GM04504 (cell line): ENCODE data around the gene WBP2NL.

Experiments used
- DNase-seq: peaks from one replicate; pipeline ENCODE4 v3.0.0-alpha.2; 2012; ENCODE audit warnings: low read depth

WBP2NL gene

DNA sequence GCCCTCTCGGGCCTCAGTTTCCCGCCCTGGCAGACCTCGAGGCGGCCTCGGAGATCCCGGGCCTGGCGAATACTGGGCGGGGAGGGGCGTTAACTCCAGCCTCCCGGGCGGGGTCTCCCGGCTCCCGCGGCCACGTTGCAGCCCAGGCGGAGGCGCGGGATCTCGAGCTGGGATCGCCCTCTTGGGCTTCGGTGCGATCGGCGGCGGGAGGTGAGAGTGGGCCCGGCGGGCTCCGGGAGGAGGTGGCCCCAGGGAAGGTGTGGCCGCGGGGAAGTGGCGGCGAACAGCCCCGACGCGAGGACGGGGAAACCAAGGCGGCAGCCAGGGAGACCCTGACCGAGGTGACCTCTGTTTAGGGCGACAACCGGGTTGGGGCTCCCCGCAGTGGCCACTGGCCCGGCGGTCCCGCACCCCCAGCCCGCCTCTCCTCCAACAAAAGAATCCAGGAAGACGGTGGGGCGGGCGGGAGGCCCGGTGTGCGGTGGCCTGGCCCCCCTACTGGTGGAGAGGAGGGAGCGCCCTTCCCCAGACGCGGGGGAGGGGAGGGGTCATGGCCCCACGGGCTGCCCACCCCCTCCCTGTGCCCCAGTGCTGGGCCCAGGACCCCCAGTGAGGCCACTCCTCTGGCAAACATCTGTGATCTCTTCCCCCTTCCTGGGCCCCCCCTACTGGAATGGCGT, 75.7 kb downstream of the WBP2NL start, which contains the start of gene PHETA2:
TSS of gene PHETA2 (plus strand) at position 117 of the 680 bp plus-strand sequence. CDS start 3,046 bp downstream, outside the sequence.
- DNase-seq, result peak; percentile 30

DNA sequence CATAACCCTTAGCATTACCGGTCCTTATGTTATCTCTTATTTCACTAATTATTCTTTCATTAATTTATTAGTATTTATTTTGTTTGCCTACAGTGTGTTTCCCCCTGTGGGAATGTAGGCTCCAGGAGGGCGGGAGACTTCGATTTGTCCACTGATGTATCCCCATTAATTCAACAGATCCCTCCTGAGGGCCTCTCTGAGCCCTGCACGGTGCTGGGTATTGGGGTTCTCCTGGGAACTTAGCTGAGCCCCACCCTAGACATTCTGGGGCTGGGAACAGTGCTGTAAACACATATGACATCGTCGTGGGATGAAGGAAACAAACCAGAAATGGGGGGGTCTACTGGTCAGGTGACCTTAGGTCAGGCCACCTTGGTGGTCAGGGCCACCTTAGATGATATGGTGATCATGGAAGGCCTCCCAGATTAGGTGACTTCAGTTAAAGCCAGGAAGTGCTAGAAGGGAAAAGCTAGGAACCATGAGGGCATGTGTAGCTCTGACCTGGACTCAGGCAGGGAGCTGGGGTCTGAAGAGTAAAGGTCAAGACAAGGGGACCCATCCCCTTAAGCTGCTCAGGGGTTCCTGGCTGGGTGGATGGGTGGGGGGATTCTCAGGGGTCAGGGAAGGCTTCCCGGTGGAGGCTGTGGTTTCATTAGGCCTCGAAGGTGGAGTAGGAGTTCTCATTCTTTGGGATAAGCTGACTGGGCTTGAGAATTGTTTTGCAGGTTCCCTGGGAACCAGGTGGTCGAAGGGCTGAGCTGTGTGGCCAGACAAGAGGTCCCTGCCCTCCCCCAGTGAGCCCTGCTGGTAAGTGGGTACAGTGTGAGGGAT, 76.5 kb downstream of the WBP2NL start:
- no peak for DNase-seq

DNA sequence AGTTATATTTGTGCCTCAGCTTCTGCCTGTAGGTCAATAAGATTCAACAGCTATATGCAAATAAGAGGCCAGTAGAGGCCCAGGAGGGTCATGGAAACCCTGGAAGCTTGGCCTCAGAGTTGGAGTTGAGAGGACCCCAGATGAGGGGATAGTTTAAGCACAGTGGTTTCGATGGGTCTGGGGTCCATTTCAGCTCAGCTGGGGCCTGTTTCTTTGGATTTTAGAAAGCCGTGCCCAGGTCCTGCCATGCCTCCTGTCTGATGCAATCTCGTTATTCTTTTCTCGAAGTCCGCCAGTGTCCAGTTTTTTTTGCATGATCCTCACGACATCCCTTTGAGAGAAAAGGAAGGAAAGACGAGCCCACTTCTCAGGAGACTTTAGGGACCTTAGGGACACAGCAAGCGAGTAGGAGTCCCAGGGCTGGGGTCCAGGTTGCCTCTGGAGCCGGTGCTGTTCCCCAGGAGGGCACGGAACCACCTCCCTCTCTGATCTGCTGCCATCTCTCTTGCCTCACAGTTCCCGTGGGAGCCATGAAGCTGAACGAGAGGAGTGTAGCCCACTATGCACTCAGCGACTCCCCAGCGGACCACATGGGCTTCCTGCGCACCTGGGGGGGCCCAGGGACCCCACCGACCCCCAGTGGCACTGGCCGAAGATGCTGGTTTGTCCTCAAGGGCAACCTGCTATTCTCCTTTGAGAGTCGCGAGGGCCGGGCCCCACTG, 78.3 kb downstream of the WBP2NL start:
- DNase-seq, result no peak

DNA sequence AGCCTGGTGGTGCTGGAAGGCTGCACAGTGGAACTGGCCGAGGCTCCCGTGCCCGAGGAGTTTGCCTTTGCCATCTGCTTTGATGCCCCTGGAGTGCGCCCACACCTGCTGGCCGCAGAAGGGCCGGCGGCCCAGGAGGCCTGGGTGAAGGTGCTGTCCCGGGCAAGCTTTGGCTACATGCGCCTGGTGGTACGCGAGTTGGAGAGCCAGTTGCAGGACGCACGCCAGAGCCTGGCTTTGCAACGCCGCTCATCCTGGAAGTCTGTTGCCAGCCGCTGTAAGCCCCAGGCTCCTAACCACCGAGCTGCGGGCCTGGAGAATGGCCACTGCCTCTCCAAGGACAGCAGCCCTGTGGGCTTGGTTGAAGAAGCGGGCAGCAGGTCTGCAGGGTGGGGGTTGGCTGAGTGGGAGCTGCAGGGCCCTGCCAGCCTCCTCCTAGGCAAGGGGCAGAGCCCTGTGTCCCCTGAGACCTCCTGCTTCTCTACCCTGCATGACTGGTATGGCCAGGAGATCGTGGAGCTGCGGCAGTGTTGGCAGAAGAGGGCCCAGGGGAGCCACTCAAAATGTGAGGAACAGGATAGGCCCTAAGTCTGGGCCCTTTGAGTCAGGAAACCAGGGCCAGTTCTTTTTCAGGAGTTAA, 79.0 kb downstream of the WBP2NL start:
- DNase-seq, result no peak
